Ishikawa (cell line): Measurements from ENCODE around the gene RNASEL.

Experiments used
- CEBPB ChIP-seq: IDR thresholded peaks from 2 replicates; pipeline ENCODE4 v1.6.1; 2012
- CREB1 ChIP-seq: IDR thresholded peaks from 2 replicates; pipeline ENCODE4 v1.6.1; 2012; ENCODE audit warnings: low read depth
- EGR1 ChIP-seq: IDR thresholded peaks from 2 replicates; pipeline ENCODE4 v1.6.1; 2012
- EP300 ChIP-seq: IDR thresholded peaks from 2 replicates; pipeline ENCODE4 v1.6.1; 2012; ENCODE audit warnings: borderline replicate concordance
- FOXM1 ChIP-seq: IDR thresholded peaks from 2 replicates; pipeline ENCODE4 v1.6.1; 2012; ENCODE audit warnings: low read depth, borderline replicate concordance
- NFIC ChIP-seq: IDR thresholded peaks from 2 replicates; pipeline ENCODE4 v1.6.1; 2012
- RAD21 ChIP-seq: IDR thresholded peaks from 2 replicates; pipeline ENCODE4 v1.6.1; 2012; ENCODE audit warnings: low read depth
- REST ChIP-seq: IDR thresholded peaks from 2 replicates; pipeline ENCODE4 v1.6.1; 2012; ENCODE audit warnings: low read depth, mild to moderate bottlenecking
- TAF1 ChIP-seq: IDR thresholded peaks from 2 replicates; pipeline ENCODE4 v1.6.1; 2012; ENCODE audit warnings: low read depth, mild to moderate bottlenecking
- TCF12 ChIP-seq: IDR thresholded peaks from 2 replicates; pipeline ENCODE4 v1.6.1; 2012; ENCODE audit warnings: low read depth
- TEAD4 ChIP-seq: IDR thresholded peaks from 2 replicates; pipeline ENCODE4 v1.6.1; 2012
- YY1 ChIP-seq: IDR thresholded peaks from 2 replicates; pipeline ENCODE4 v1.6.1; 2012; ENCODE audit warnings: low read depth
- ZBTB7A ChIP-seq: IDR thresholded peaks from 2 replicates; pipeline ENCODE4 v1.6.1; 2012; ENCODE audit warnings: low read depth
- TF ChIP-seq, protein P1 (sequence below): IDR thresholded peaks from 2 replicates; pipeline ENCODE4 v1.6.1; 2012
- TF ChIP-seq, protein P2 (sequence below): IDR thresholded peaks from 2 replicates; pipeline ENCODE4 v1.6.1; 2012

The RNASEL gene

DNA sequence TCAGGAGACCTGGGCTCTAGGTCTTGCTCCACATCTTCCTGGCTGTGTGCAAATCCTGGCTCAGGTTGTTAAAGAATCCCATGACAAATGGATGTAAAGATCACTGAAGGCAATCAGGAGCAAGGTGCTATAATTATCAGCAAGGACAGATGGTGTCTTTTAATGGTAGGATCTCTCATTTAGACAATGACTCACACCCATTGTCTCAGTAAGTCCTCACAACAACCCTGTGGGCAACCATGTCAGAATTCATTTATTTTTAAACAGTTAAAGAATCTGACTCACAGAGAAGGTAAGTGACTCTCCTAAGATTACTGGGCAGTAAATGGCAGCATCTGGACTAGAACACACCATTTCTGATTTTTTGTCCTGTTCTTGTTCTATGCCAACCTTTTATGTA is 32.8 kb downstream of the RNASEL start:
- TF ChIP-seq TAF1 (no peak), CEBPB (no peak), TEAD4 (no peak), REST (no peak), RAD21 (no peak), ZBTB7A (no peak), EP300 (no peak), EGR1 (no peak)
- TF ChIP-seq, protein P1, sequence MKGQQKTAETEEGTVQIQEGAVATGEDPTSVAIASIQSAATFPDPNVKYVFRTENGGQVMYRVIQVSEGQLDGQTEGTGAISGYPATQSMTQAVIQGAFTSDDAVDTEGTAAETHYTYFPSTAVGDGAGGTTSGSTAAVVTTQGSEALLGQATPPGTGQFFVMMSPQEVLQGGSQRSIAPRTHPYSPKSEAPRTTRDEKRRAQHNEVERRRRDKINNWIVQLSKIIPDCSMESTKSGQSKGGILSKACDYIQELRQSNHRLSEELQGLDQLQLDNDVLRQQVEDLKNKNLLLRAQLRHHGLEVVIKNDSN: no peak
- TF ChIP-seq, protein P2, sequence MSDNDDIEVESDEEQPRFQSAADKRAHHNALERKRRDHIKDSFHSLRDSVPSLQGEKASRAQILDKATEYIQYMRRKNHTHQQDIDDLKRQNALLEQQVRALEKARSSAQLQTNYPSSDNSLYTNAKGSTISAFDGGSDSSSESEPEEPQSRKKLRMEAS: no peak

DNA sequence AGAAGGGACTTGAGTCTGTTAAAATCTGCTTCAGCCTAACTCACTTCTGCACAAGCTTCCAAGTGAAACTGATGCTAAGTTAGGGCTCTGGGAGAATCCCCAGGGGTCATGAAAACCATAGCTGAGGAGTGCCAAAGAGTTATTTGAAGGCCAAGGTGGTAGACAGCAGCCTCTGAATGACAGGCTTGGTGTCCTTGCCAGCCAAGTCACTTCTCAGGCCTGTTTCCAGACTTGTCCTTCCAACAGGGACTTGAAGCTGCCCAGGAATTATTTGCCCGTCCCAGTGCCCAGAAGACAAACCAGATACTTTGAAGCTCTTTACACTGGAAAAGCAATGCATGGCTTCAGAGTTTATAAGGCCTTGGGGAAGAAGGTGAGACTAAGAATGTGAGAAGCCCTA is 33.6 kb downstream of the RNASEL start:
- TF ChIP-seq CEBPB: no peak

GRCh38 chr1:182552527-182552926 is 36.5 kb downstream of the RNASEL start:
- TF ChIP-seq CREB1 (no peak), FOXM1 (no peak), TAF1 (no peak), ZBTB7A (no peak), EP300 (no peak), TCF12 (no peak), NFIC (no peak), YY1 (no peak), TEAD4 (no peak)
- TF ChIP-seq, protein P1: no peak
- TF ChIP-seq, protein P2: no peak

DNA sequence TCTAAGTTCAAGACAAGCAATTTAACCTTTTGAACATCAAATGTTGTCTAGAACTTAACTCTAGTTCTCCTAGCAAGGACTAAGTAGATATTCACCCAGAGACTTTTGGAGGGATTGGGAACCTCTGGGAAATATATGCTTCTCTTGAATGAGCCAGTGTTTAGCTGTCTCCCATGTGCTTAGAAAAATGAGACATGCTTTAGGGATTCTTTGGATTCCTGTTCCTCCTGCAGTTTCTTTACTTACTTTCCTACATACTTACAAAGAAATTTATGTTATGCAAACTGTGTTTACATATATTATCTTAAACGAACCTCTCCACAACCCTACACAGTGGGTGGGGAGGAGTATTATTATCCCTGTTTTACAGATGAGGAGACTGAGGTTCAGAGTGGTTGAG is 39.2 kb downstream of the RNASEL start:
- TF ChIP-seq FOXM1: no peak
- TF ChIP-seq EGR1: no peak

DNA sequence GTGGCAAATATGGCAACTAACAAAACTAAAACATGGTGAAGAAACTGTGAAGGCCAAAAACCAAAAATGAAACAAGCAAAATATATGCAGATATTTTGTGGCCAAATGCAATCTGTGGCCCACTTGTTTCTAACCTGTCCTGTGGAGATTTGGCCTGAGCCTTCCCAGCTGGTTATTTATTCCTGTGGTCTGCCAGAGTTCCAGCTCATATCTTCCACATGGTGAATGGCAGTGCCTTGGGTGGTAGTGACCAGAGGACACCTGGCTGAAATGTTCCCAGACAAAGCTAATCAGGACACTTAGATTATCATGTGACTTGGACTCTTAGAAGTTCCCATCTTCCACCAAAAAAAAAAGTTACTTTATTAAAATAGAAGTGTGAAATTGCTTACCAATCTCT is 39.7 kb downstream of the RNASEL start:
- TF ChIP-seq RAD21 (no peak), NFIC (no peak), FOXM1 (no peak), ZBTB7A (no peak), CEBPB (no peak), YY1 (no peak), TEAD4 (no peak), TAF1 (no peak), TCF12 (no peak), CREB1 (no peak), REST (no peak), EP300 (no peak), EGR1 (no peak)
- TF ChIP-seq, protein P1: no peak
- TF ChIP-seq, protein P2: no peak

- TF ChIP-seq FOXM1: no peak
- TF ChIP-seq TAF1: no peak
- TF ChIP-seq EP300: no peak
- TF ChIP-seq, protein P1: no peak
- no peak for TF ChIP-seq EGR1
- TF ChIP-seq TCF12: no peak
- no peak for TF ChIP-seq YY1
- no peak for TF ChIP-seq CREB1
- TF ChIP-seq TEAD4: no peak
- TF ChIP-seq, protein P2: no peak
- no peak for TF ChIP-seq REST
- no peak for TF ChIP-seq NFIC
- TF ChIP-seq ZBTB7A: no peak
- TF ChIP-seq CEBPB: no peak
- no peak for TF ChIP-seq RAD21
Observed at GRCh38 chr1:182533896-182534295, 55.2 kb downstream of the RNASEL start.
